A673 (cell line): ENCODE results near the gene SMPDL3B. TPM values are rescaled to one million over a fixed set of nuclear protein-coding genes. Genes with fewer than 3 reads are reported as not detected.

Source experiments
- BruUV-seq: library from RNA; stranded (reverse); fragments of 400-500 nt; replicated peaks from 2 replicates; lab custom pipeline; 2021; lab: Mats Ljungman, UMichigan
- CTCF ChIA-PET: fragments of 300-600 bp; sonication (Branson Sonifier 250); formaldehyde crosslinking; loops from one replicate; lab custom pipeline; 2022; ENCODE audit warnings: antibody characterized with exemption; lab: Charles Lee
- POLR2A ChIA-PET: fragments of 300-600 bp; sonication (Branson Sonifier 250); formaldehyde crosslinking; loops from one replicate; lab custom pipeline; 2022; ENCODE audit warnings: antibody characterized with exemption; ENCODE audit not compliant: low non-redundant PET; lab: Charles Lee
- DNase-seq: peaks from one replicate; pipeline ENCODE4 v3.0.0-alpha.2; 2015; ENCODE audit warnings: low spot score
- H3K27ac ChIP-seq: fragments of 200-600 bp; sonication (generic); 2 replicates; pipeline ENCODE4 v1.5.1; 2016; ENCODE audit warnings: mixed run types, low read depth, mild to moderate bottlenecking, mixed read lengths, antibody characterized with exemption, low read length; ENCODE audit not compliant: poor library complexity, severe bottlenecking
- H3K27me3 ChIP-seq: fragments of 200-600 bp; sonication (generic); replicated peaks from 2 replicates; pipeline ENCODE4 v1.6.1; 2017; ENCODE audit warnings: mixed run types, low read depth, mild to moderate bottlenecking, mixed read lengths, antibody characterized with exemption, low read length; ENCODE audit not compliant: insufficient read depth, poor library complexity
- H3K36me3 ChIP-seq: fragments of 200-600 bp; sonication (generic); 2 replicates; pipeline ENCODE4 v1.6.1; 2016; ENCODE audit warnings: mixed run types, mild to moderate bottlenecking, mixed read lengths, antibody characterized with exemption, low read length; ENCODE audit not compliant: insufficient read depth, poor library complexity, severe bottlenecking
- H3K4me1 ChIP-seq: fragments of 200-600 bp; sonication (generic); 2 replicates; pipeline ENCODE4 v1.6.1; 2017; ENCODE audit warnings: mixed run types, mild to moderate bottlenecking, mixed read lengths, antibody characterized with exemption, low read length; ENCODE audit not compliant: insufficient read depth, poor library complexity, severe bottlenecking
- H3K4me3 ChIP-seq: fragments of 200-600 bp; sonication (generic); 2 replicates; pipeline ENCODE4 v1.5.1; 2016; ENCODE audit warnings: low read depth, mixed run types, mild to moderate bottlenecking, mixed read lengths, low read length; ENCODE audit not compliant: poor library complexity, severe bottlenecking
- H3K9me3 ChIP-seq: fragments of 200-600 bp; sonication (generic); 2 replicates; pipeline ENCODE4 v1.6.1; 2016; ENCODE audit warnings: mixed run types, low read depth, mild to moderate bottlenecking, mixed read lengths, antibody characterized with exemption, low read length; ENCODE audit not compliant: poor library complexity, severe bottlenecking
- CTCF ChIP-seq: fragments of 300-800, 200-600 bp; sonication (generic); conservative IDR thresholded peaks from 2 replicates; pipeline ENCODE4 v1.5.1; 2017; ENCODE audit warnings: low read depth, mild to moderate bottlenecking, antibody characterized with exemption, low read length, moderate library complexity, mixed read lengths
- EZH2 ChIP-seq: fragments of 200-600 bp; sonication (generic); IDR thresholded peaks from 2 replicates; pipeline ENCODE4 v1.6.1; 2017; ENCODE audit warnings: borderline replicate concordance, low read depth, mild to moderate bottlenecking, mixed read lengths, antibody characterized with exemption, low read length; ENCODE audit not compliant: poor library complexity, severe bottlenecking
- intact Hi-C: fragments of 100-400 bp; cut with micrococcal nuclease; formaldehyde crosslinking; loops from one replicate; pipeline ENCODE4 v1.10.0; 2022; ENCODE audit not compliant: unreplicated experiment
- total RNA-seq: library from RNA; stranded (reverse); gene quantifications from 2 replicates; pipeline ENCODE4 v1.2.3, GENCODE V29; 2021

Gene SMPDL3B
- total RNA-seq, 1 experiment from 2014 or later: 0.62 TPM

GRCh38 chr1:27886353-27886679 is 48.5 kb upstream of the SMPDL3B start:
- ChIA-PET POLR2A (no interaction called here), CTCF (no interaction called here)
- H3K4me1 ChIP-seq: no peaks in the 10 kb centered on the region
- H3K4me3 ChIP-seq: no peak overlapping the region
- H3K27ac ChIP-seq: no peak overlapping the region
- BruUV-seq: no TSS peak
- intact Hi-C loops: no loop called here
- DNase-seq: no peak
- H3K36me3 ChIP-seq: peaks cover 10% of the 10 kb centered on the region
- no peak for TF ChIP-seq EZH2
- TF ChIP-seq CTCF: no peak
- no peaks in the 10 kb centered on the region for H3K9me3 ChIP-seq
- no peaks in the 10 kb centered on the region for H3K27me3 ChIP-seq

- no peak overlapping the region for H3K27ac ChIP-seq
- BruUV-seq: no TSS peak
These were observed 48.1 kb upstream of the SMPDL3B start for GRCh38 chr1:27886744-27887143.

GRCh38 chr1:27887215-27888021 is 47.4 kb upstream of the SMPDL3B start:
- peaks cover 21% of the 10 kb centered on the region for H3K36me3 ChIP-seq
- ChIA-PET POLR2A (no interaction called here), CTCF (no interaction called here)
- DNase-seq: no peak
- H3K27me3 ChIP-seq: no peaks in the 10 kb centered on the region
- H3K4me3 ChIP-seq: no peak overlapping the region
- BruUV-seq: no TSS peak
- H3K9me3 ChIP-seq: no peaks in the 10 kb centered on the region
- intact Hi-C loops: no loop called here
- no peaks in the 10 kb centered on the region for H3K4me1 ChIP-seq
- H3K27ac ChIP-seq: no peak overlapping the region
- no peak for TF ChIP-seq EZH2
- TF ChIP-seq CTCF: no peak

More at GRCh38 chr1:27886744-27887143, 48.1 kb upstream of the SMPDL3B start:
- DNase-seq: no peak
- no peaks in the 10 kb centered on the region for H3K9me3 ChIP-seq
- H3K36me3 ChIP-seq: peaks cover 14% of the 10 kb centered on the region
- intact Hi-C loops: no loop called here
- CTCF ChIA-PET: no interaction called here
- no peak for TF ChIP-seq EZH2
- no peak for TF ChIP-seq CTCF
- H3K4me3 ChIP-seq: no peak overlapping the region
- H3K27me3 ChIP-seq: no peaks in the 10 kb centered on the region
- POLR2A ChIA-PET: no interaction called here
- H3K4me1 ChIP-seq: no peaks in the 10 kb centered on the region
